Gastroesophageal sphincter (tissue), 3 donors: Measurements from ENCODE around the gene TAX1BP1.

Experiments used
- CTCF ChIP-seq, 4 experiments: fragments of 200-600 bp in 2 of 4; fragments of 450-650 bp in 2 of 4; sonication (generic) in 1 of 4; IDR thresholded peaks; one replicate each; pipeline ENCODE4 v1.5.1; 2017 to 2019; ENCODE audit warnings: antibody characterized with exemption in 4 of 4, mild to moderate bottlenecking in 2 of 4, moderate library complexity in 2 of 4
- EP300 ChIP-seq: sonication (generic); formaldehyde crosslinking; IDR thresholded peaks from one replicate; pipeline ENCODE4 v1.6.1; 2017; ENCODE audit warnings: antibody characterized with exemption, mild to moderate bottlenecking

DNA sequence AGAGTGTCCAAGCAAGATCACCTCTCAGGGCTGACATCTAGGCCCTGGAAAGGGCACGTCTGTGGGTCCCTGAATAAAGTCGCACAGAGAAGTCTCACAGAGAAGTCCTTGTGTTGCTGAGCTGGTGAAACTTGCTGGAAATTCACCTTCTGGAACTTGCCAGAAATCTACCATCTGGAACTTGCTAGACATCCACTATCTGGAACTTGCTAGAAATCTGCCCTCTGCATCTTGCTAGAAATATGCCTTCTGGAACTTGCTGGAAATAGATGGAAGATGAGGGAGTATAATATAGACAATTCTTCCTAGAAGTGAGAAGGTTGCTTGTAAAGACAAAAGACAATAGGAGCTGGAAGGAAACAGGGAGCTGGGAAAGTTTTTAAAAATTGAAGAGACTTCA, 5.4 kb upstream of the TAX1BP1 start:
- no peak for TF ChIP-seq CTCF (IDR thresholded peaks at IDR 0.05)
- TF ChIP-seq EP300 = no peak
